GM23338 (cell line): ENCODE data around the gene COQ10B. TPM values are rescaled to one million over a fixed set of nuclear protein-coding genes. Genes with fewer than 3 reads are reported as not detected.

Experiments
- ATAC-seq: fragments of 200-7000 bp; cut with Tn5 transposase; 3 replicates; pipeline ENCODE4 v1.9.1; 2020
- DNase-seq: peaks from one replicate; pipeline ENCODE4 v3.0.0-alpha.2; 2015; ENCODE audit warnings: low spot score
- H2AFZ ChIP-seq: fragments of 200-600 bp; sonication (generic); 2 replicates; pipeline ENCODE4 v1.8.0; 2016; ENCODE audit warnings: antibody characterized with exemption, mild to moderate bottlenecking, moderate library complexity
- H3F3A ChIP-seq: fragments of 200-600 bp; sonication (generic); replicated peaks from 2 replicates; pipeline ENCODE4 v1.8.0; 2017; ENCODE audit warnings: antibody characterized with exemption, mixed run types, low read depth
- H3K27ac ChIP-seq: fragments of 200-600 bp; sonication (generic); 2 replicates; pipeline ENCODE4 v1.6.1; 2016; ENCODE audit warnings: low read depth
- H3K27me3 ChIP-seq: fragments of 200-600 bp; sonication (generic); 2 replicates; pipeline ENCODE4 v1.8.0; 2016; ENCODE audit warnings: mild to moderate bottlenecking, mixed run types, moderate library complexity; ENCODE audit not compliant: insufficient read depth
- H3K36me3 ChIP-seq: fragments of 200-600 bp; sonication (generic); 2 replicates; pipeline ENCODE4 v1.8.0; 2016; ENCODE audit warnings: mild to moderate bottlenecking; ENCODE audit not compliant: insufficient read depth
- H3K4me1 ChIP-seq: fragments of 200-600 bp; sonication (generic); 2 replicates; pipeline ENCODE4 v1.8.0; 2016; ENCODE audit warnings: mild to moderate bottlenecking, moderate library complexity; ENCODE audit not compliant: insufficient read depth
- H3K4me2 ChIP-seq: fragments of 200-600 bp; sonication (generic); 2 replicates; pipeline ENCODE4 v1.7.1; 2017; ENCODE audit warnings: mixed run types
- H3K4me3 ChIP-seq: fragments of 200-600 bp; sonication (generic); 2 replicates; pipeline ENCODE4 v1.6.1; 2016; ENCODE audit warnings: mixed run types
- H3K79me2 ChIP-seq: fragments of 200-600 bp; sonication (generic); replicated peaks from 2 replicates; pipeline ENCODE4 v1.8.0; 2017; ENCODE audit warnings: mild to moderate bottlenecking; ENCODE audit not compliant: insufficient read depth
- H3K9me2 ChIP-seq: fragments of 200-600 bp; sonication (generic); 2 replicates; pipeline ENCODE4 v1.8.0; 2017; ENCODE audit not compliant: insufficient read depth
- H4K20me1 ChIP-seq: fragments of 200-600 bp; sonication (generic); replicated peaks from 2 replicates; pipeline ENCODE4 v1.8.0; 2017; ENCODE audit warnings: mild to moderate bottlenecking; ENCODE audit not compliant: insufficient read depth
- H3K27ac Mint-ChIP-seq: 2 replicates; pipeline ENCODE4 v1.8.0; 2020; ENCODE audit warnings: inconsistent platforms, mild to moderate bottlenecking, moderate library complexity, mixed read lengths
- H3K27me3 Mint-ChIP-seq: 3 replicates; pipeline ENCODE4 v1.8.0; 2022; ENCODE audit warnings: low read depth, mild to moderate bottlenecking, moderate library complexity, mixed read lengths, inconsistent platforms; ENCODE audit not compliant: insufficient read depth, poor library complexity
- H3K36me3 Mint-ChIP-seq: 3 replicates; pipeline ENCODE4 v1.8.0; 2021; ENCODE audit warnings: low read depth, mild to moderate bottlenecking, inconsistent platforms, moderate library complexity, mixed read lengths
- H3K4me1 Mint-ChIP-seq: 3 replicates; pipeline ENCODE4 v1.8.0; 2020; ENCODE audit warnings: mild to moderate bottlenecking, inconsistent platforms, mixed read lengths
- H3K4me3 Mint-ChIP-seq: 3 replicates; pipeline ENCODE4 v1.8.0; 2021; ENCODE audit warnings: moderate library complexity, mild to moderate bottlenecking, inconsistent platforms, mixed read lengths
- H3K9me3 Mint-ChIP-seq: 3 replicates; pipeline ENCODE4 v1.8.0; 2020; ENCODE audit warnings: moderate library complexity, mild to moderate bottlenecking, inconsistent platforms, mixed read lengths
- CREB1 ChIP-seq: fragments of 250-450 bp; sonication (Bioruptor Pico); IDR thresholded peaks from 2 replicates; pipeline ENCODE4 v1.5.0; 2020; ENCODE audit warnings: low read depth, mild to moderate bottlenecking, moderate library complexity
- CTCF ChIP-seq, 2 experiments: fragments of 200-600 bp in 1 of 2; sonication (generic) in 1 of 2; conservative IDR thresholded peaks; 2 replicates each; pipeline versions ENCODE4 v1.5.1 to v1.6.1; 2016 to 2017; ENCODE audit warnings: antibody characterized with exemption in 2 of 2, low read depth in 2 of 2, mild to moderate bottlenecking in 2 of 2, moderate library complexity in 1 of 2
- EZH2 ChIP-seq: fragments of 200-600 bp; sonication (generic); IDR thresholded peaks from one replicate; pipeline ENCODE4 v1.8.0; 2017; ENCODE audit warnings: antibody characterized with exemption, mild to moderate bottlenecking, low read depth; ENCODE audit not compliant: unreplicated experiment
- EZH2phosphoT487 ChIP-seq: fragments of 200-600 bp; sonication (generic); IDR thresholded peaks from one replicate; pipeline ENCODE4 v1.8.1; 2018; ENCODE audit warnings: antibody characterized with exemption; ENCODE audit not compliant: unreplicated experiment
- JUNB ChIP-seq: IDR thresholded peaks from one replicate; pipeline ENCODE4 v1.6.1; 2016; ENCODE audit warnings: antibody characterized with exemption; ENCODE audit not compliant: unreplicated experiment
- NANOG ChIP-seq: IDR thresholded peaks from 2 replicates; pipeline ENCODE4 v1.6.1; 2016; ENCODE audit warnings: antibody characterized with exemption, borderline replicate concordance
- POLR2AphosphoS5 ChIP-seq: IDR thresholded peaks from 2 replicates; pipeline ENCODE4 v1.6.1; 2016; ENCODE audit warnings: antibody characterized with exemption, low read depth
- REST ChIP-seq: IDR thresholded peaks from one replicate; pipeline ENCODE4 v1.6.1; 2018; ENCODE audit warnings: antibody characterized with exemption; ENCODE audit not compliant: unreplicated experiment
- STAT1 ChIP-seq: IDR thresholded peaks from one replicate; pipeline ENCODE4 v1.6.1; 2016; ENCODE audit warnings: antibody characterized with exemption; ENCODE audit not compliant: unreplicated experiment
- ZNF114 ChIP-seq: fragments of 250-450 bp; sonication (Bioruptor Pico); IDR thresholded peaks from 2 replicates; pipeline ENCODE4 v1.5.0; 2020; ENCODE audit warnings: mild to moderate bottlenecking, moderate library complexity
- ZNF331 ChIP-seq: fragments of 250-450 bp; sonication (Bioruptor Pico); IDR thresholded peaks from 2 replicates; pipeline ENCODE4 v1.5.0; 2020; ENCODE audit warnings: low read depth, mild to moderate bottlenecking, moderate library complexity
- ZNF462 ChIP-seq: fragments of 250-450 bp; sonication (Bioruptor Pico); IDR thresholded peaks from 2 replicates; pipeline ENCODE4 v1.5.0; 2020; ENCODE audit warnings: mild to moderate bottlenecking, moderate library complexity
- polyA plus RNA-seq: library from polyadenylated mRNA; unstranded; fragments of >200 nt; fragmentation: Nextera tagmentation; extraction: Ambion mirVana; gene quantifications from 2 replicates; pipeline ENCODE4 v1.2.1, GENCODE V29; 2016
- total RNA-seq: library from RNA; depleted of rRNA; stranded (reverse); fragments of >200 nt; shearing (Covaris generic); gene quantifications from 2 replicates; pipeline ENCODE4 v1.2.3, GENCODE V29; 2014
- TF ChIP-seq, protein P1 (sequence below): IDR thresholded peaks from 2 replicates; pipeline ENCODE4 v1.6.1; 2016; ENCODE audit warnings: antibody characterized with exemption

COQ10B gene
- total and polyA plus RNA-seq, 2 experiments from 2014 or later, result 26.1 to 27.6 TPM

GRCh38 chr2:197450465-197450864 lies 2.9 kb upstream of the COQ10B start:
- DNase-seq, result no peak
- TF ChIP-seq, protein P1, sequence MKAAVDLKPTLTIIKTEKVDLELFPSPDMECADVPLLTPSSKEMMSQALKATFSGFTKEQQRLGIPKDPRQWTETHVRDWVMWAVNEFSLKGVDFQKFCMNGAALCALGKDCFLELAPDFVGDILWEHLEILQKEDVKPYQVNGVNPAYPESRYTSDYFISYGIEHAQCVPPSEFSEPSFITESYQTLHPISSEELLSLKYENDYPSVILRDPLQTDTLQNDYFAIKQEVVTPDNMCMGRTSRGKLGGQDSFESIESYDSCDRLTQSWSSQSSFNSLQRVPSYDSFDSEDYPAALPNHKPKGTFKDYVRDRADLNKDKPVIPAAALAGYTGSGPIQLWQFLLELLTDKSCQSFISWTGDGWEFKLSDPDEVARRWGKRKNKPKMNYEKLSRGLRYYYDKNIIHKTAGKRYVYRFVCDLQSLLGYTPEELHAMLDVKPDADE, result no peak
- TF ChIP-seq REST, result no peak
- no peak for TF ChIP-seq ZNF331
- TF ChIP-seq STAT1, result no peak
- TF ChIP-seq POLR2AphosphoS5, result no peak
- no peak for TF ChIP-seq ZNF462 (CRISPR knock-in tag)
- no peak for TF ChIP-seq CREB1 (CRISPR knock-in tag)
- no peak for TF ChIP-seq ZNF114 (CRISPR knock-in tag)
- TF ChIP-seq EZH2, result no peak
- no peak for TF ChIP-seq CTCF (conservative IDR thresholded peaks at IDR 0.05; ENCODE audit: low read depth in 2 of 2)
- TF ChIP-seq NANOG, result no peak
- no peak for TF ChIP-seq EZH2phosphoT487
- TF ChIP-seq JUNB, result no peak
- no peaks in the 10 kb centered on the region for H3K36me3 ChIP-seq
- H3K9me3 Mint-ChIP-seq, result no peaks in the 10 kb centered on the region; the same call in 2 of the 3 replicates
- H3K27ac ChIP-seq, result no peak overlapping the region
- H2AFZ ChIP-seq, result no peak overlapping the region
- H3F3A ChIP-seq, result peaks cover 10% of the 10 kb centered on the region; the same call in 1 of the 2 replicates
- H3K4me1 Mint-ChIP-seq, result peaks cover 9% of the 10 kb centered on the region
- no peaks in the 10 kb centered on the region for H3K27me3 ChIP-seq
- H3K36me3 Mint-ChIP-seq, result no peaks in the 10 kb centered on the region; the same call in 2 of the 3 replicates
- no peak overlapping the region for H3K4me3 ChIP-seq
- no peak for ATAC-seq
- peaks cover 4% of the 10 kb centered on the region for H3K27me3 Mint-ChIP-seq
- no peak overlapping the region for H3K4me2 ChIP-seq
- no peaks in the 10 kb centered on the region for H3K9me2 ChIP-seq
- H4K20me1 ChIP-seq, result peaks cover 10% of the 10 kb centered on the region
- H3K4me3 Mint-ChIP-seq, result no peak overlapping the region
- no peak overlapping the region for H3K27ac Mint-ChIP-seq
- peaks cover 9% of the 10 kb centered on the region; the same call in 1 of the 2 replicates for H3K4me1 ChIP-seq
- peaks cover 18% of the 10 kb centered on the region for H3K79me2 ChIP-seq
